ENCODE results near the gene RFX8.

Gene RFX8

DNA sequence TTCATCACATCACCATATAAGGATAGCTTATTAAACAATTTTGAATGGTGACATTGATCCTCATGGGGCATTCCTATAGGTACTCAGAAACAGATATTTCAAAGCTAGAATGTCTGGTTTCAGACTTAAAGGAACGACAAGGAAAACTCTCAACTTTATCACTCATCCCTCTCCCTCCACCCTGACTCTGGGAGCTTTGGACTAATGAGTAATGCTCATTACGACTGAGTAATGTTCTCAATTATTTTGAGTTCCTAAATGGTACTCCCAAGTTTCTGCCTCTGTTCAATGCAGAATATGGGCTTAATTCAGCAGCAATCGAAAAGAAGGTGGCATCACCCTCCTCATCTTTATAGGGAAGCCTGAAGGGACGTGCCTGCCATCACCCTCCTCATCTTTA, 43.4 kb downstream of the RFX8 start:
- H3K4me1 ChIP-seq, result no peaks in the 10 kb centered on the region
- no peak overlapping the region for H3K27ac ChIP-seq
- no peaks in the 10 kb centered on the region for H3K79me2 ChIP-seq
- no peaks in the 10 kb centered on the region for H3K36me3 ChIP-seq (ENCODE audit: control insufficient read depth, insufficient read depth, low read length)
- no peak overlapping the region for H2AFZ ChIP-seq
- no peaks in the 10 kb centered on the region for H3K9me3 ChIP-seq (ENCODE audit: control insufficient read depth, low read length)
- H3K9ac ChIP-seq, result no peak overlapping the region
- H3K4me3 ChIP-seq (ENCODE audit: low read depth, low read length), result no peak overlapping the region
- H3K4me2 ChIP-seq (ENCODE audit: low read length), result no peak overlapping the region
- TF ChIP-seq, protein P1, sequence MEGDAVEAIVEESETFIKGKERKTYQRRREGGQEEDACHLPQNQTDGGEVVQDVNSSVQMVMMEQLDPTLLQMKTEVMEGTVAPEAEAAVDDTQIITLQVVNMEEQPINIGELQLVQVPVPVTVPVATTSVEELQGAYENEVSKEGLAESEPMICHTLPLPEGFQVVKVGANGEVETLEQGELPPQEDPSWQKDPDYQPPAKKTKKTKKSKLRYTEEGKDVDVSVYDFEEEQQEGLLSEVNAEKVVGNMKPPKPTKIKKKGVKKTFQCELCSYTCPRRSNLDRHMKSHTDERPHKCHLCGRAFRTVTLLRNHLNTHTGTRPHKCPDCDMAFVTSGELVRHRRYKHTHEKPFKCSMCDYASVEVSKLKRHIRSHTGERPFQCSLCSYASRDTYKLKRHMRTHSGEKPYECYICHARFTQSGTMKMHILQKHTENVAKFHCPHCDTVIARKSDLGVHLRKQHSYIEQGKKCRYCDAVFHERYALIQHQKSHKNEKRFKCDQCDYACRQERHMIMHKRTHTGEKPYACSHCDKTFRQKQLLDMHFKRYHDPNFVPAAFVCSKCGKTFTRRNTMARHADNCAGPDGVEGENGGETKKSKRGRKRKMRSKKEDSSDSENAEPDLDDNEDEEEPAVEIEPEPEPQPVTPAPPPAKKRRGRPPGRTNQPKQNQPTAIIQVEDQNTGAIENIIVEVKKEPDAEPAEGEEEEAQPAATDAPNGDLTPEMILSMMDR (IDR thresholded peaks at IDR 0.05), result no peak
- H3K27me3 ChIP-seq (ENCODE audit: control insufficient read depth, insufficient read depth, low read length), result no peaks in the 10 kb centered on the region

- Histone ChIP-seq H2AFZ (no peak overlapping the region), H3K4me1 (no peaks in the 10 kb centered on the region), H3K36me3 (ENCODE audit: control insufficient read depth, insufficient read depth, low read length) (no peaks in the 10 kb centered on the region), H3K4me2 (ENCODE audit: low read length) (no peak overlapping the region), H3K27me3 (ENCODE audit: control insufficient read depth, insufficient read depth, low read length) (no peaks in the 10 kb centered on the region), H3K4me3 (ENCODE audit: low read depth, low read length) (no peak overlapping the region), H3K27ac (no peak overlapping the region), H3K79me2 (no peaks in the 10 kb centered on the region), H3K9me3 (ENCODE audit: control insufficient read depth, low read length) (no peaks in the 10 kb centered on the region), H3K9ac (no peak overlapping the region)
- TF ChIP-seq, protein P1 (IDR thresholded peaks at IDR 0.05), result no peak
Observed at GRCh38 chr2:101430156-101430555, 44.8 kb downstream of the RFX8 start.

DNA sequence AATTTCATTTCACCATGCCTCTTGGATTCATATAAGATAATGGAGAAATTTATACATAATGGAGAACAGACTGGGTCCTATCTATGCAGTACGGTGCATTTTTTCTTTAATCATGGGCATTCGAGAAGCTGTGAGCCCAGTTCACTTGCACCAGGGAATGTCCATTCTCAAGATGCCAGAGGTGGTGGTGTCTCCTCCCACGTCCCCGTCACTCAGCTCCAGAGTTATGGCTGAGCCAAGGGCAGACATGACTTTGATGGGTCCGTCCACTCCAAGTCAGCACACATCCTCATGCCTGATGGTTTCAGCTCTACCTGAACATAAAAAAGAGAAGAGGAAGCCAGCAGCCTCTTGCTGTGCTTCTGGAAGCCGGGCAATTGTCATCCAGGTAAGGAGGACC, 45.5 kb downstream of the RFX8 start:
- no peak overlapping the region for H2AFZ ChIP-seq
- no peak overlapping the region for H3K27ac ChIP-seq
- TF ChIP-seq, protein P1 (IDR thresholded peaks at IDR 0.05), result no peak

DNA sequence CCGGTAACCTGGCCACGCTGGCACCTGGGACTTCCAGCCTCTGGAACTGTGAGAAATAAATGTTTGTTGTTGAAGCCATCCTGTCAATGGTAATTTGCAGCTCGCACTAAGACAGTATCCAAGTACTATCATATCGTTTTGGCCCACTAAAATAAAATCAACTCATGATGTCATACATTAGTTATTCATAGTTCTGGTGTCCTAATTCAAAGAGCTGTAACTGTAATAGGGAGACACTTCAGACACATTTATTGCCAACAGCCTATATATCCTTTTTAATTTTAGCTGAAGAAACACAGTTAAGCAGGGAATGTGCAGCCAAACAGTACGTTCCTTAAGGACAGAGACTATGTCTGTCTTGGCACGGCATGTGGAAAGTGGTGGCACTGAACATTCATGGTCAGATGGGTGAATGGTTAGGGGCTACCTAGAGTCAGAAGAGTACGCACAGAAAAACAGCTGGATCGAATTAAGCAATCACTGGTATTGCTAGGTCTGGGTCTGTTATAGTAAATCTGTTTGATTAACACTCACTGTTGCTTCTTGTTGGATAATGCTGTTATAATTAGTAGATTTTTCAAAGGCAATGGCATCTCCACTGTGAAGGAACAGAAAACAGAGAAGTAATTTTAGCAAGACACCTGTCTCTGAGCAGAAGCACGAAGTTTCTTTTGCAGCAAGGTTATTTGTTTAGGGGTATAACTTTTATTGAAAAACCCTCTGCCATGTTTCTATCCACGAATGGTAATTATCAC, 46.3 kb downstream of the RFX8 start:
- Histone ChIP-seq H3K9ac (no peak overlapping the region), H2AFZ (no peak overlapping the region), H3K27ac (no peak overlapping the region), H3K36me3 (ENCODE audit: control insufficient read depth, insufficient read depth, low read length) (no peaks in the 10 kb centered on the region), H3K79me2 (no peaks in the 10 kb centered on the region), H3K4me2 (ENCODE audit: low read length) (no peak overlapping the region), H3K27me3 (ENCODE audit: control insufficient read depth, insufficient read depth, low read length) (no peaks in the 10 kb centered on the region), H3K4me3 (ENCODE audit: low read depth, low read length) (no peak overlapping the region), H3K9me3 (ENCODE audit: control insufficient read depth, low read length) (no peaks in the 10 kb centered on the region), H3K4me1 (no peaks in the 10 kb centered on the region)
- TF ChIP-seq, protein P1 (IDR thresholded peaks at IDR 0.05), result no peak

More for the DNA sequence above, 45.5 kb downstream of the RFX8 start:
- Histone ChIP-seq H3K4me2 (ENCODE audit: low read length) (no peak overlapping the region), H3K9ac (no peak overlapping the region), H3K4me1 (no peaks in the 10 kb centered on the region), H3K79me2 (no peaks in the 10 kb centered on the region), H3K9me3 (ENCODE audit: control insufficient read depth, low read length) (no peaks in the 10 kb centered on the region), H3K4me3 (ENCODE audit: low read depth, low read length) (no peak overlapping the region), H3K27me3 (ENCODE audit: control insufficient read depth, insufficient read depth, low read length) (no peaks in the 10 kb centered on the region), H3K36me3 (ENCODE audit: control insufficient read depth, insufficient read depth, low read length) (no peaks in the 10 kb centered on the region)

DNA sequence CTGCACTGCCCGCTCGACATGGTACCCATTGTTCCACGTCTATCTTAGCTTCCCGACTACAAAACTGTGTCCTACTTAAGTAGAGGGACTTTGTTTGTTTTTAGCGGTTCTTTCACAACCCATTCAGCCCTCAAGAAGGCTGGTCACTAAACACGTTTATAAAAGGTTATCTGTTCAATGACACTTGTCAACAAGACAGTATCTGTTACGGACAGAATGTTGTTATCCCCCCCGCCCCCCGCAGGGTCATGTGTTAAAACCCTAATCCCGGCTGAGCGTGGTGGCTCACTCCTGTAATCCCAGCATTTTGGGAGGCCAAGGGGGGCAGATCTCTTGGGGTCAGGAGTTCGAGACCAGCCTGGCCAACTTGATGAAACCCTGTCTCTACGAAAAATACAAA, 47.2 kb downstream of the RFX8 start:
- no peaks in the 10 kb centered on the region for H3K4me1 ChIP-seq
- H3K4me3 ChIP-seq (ENCODE audit: low read depth, low read length), result no peak overlapping the region
- no peaks in the 10 kb centered on the region for H3K27me3 ChIP-seq (ENCODE audit: control insufficient read depth, insufficient read depth, low read length)
- H3K9ac ChIP-seq, result no peak overlapping the region
- TF ChIP-seq, protein P1 (IDR thresholded peaks at IDR 0.05), result no peak
- H3K36me3 ChIP-seq (ENCODE audit: control insufficient read depth, insufficient read depth, low read length), result no peaks in the 10 kb centered on the region
- no peaks in the 10 kb centered on the region for H3K79me2 ChIP-seq
- no peak overlapping the region for H3K27ac ChIP-seq
- no peak overlapping the region for H2AFZ ChIP-seq
- no peaks in the 10 kb centered on the region for H3K9me3 ChIP-seq (ENCODE audit: control insufficient read depth, low read length)
- no peak overlapping the region for H3K4me2 ChIP-seq (ENCODE audit: low read length)

Data from parathyroid adenoma (tissue), 2 donors.